HL-60 (cell line): ENCODE data around the gene ZBTB3.

Source experiments
- REST ChIP-seq: IDR thresholded peaks from 2 replicates; pipeline ENCODE4 v1.6.1; 2012; ENCODE audit warnings: low read depth; ENCODE audit not compliant: insufficient replicate concordance
- TF ChIP-seq, protein P1 (sequence below): IDR thresholded peaks from one replicate; pipeline ENCODE4 v1.5.1; 2011; ENCODE audit warnings: low read length, control low read depth, inconsistent platforms; ENCODE audit not compliant: insufficient read depth

- TF ChIP-seq, protein P1, sequence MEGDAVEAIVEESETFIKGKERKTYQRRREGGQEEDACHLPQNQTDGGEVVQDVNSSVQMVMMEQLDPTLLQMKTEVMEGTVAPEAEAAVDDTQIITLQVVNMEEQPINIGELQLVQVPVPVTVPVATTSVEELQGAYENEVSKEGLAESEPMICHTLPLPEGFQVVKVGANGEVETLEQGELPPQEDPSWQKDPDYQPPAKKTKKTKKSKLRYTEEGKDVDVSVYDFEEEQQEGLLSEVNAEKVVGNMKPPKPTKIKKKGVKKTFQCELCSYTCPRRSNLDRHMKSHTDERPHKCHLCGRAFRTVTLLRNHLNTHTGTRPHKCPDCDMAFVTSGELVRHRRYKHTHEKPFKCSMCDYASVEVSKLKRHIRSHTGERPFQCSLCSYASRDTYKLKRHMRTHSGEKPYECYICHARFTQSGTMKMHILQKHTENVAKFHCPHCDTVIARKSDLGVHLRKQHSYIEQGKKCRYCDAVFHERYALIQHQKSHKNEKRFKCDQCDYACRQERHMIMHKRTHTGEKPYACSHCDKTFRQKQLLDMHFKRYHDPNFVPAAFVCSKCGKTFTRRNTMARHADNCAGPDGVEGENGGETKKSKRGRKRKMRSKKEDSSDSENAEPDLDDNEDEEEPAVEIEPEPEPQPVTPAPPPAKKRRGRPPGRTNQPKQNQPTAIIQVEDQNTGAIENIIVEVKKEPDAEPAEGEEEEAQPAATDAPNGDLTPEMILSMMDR, result no peak
- TF ChIP-seq REST, result no peak
Measured at GRCh38 chr11:62715150-62716130, 38.5 kb downstream of the ZBTB3 start.
